DND-41 (cell line): ENCODE results near the gene TMEM54.

ENCODE experiments used
- ATAC-seq: fragments of 200-7000 bp; cut with Tn5 transposase; 3 replicates; pipeline ENCODE4 v1.9.1; 2021; ENCODE audit warnings: low read depth; ENCODE audit not compliant: insufficient read depth
- DNase-seq: peaks from one replicate; pipeline ENCODE4 v3.0.0-alpha.2; 2020
- H2AFZ ChIP-seq: 2 replicates; pipeline ENCODE4 v1.6.0; 2012; ENCODE audit warnings: low read depth, low read length
- H3K27ac ChIP-seq: 2 replicates; pipeline ENCODE4 v1.5.1; 2012; ENCODE audit warnings: low read length, inconsistent platforms
- H3K27me3 ChIP-seq: fragments of 200-600 bp; sonication (generic); 2 replicates; pipeline ENCODE4 v1.6.0; 2012; ENCODE audit warnings: low read length, mild to moderate bottlenecking, inconsistent platforms; ENCODE audit not compliant: insufficient read depth, poor library complexity
- H3K36me3 ChIP-seq: 2 replicates; pipeline ENCODE4 v1.5.1; 2012; ENCODE audit warnings: low read length, inconsistent platforms; ENCODE audit not compliant: insufficient read depth
- H3K4me1 ChIP-seq: 2 replicates; pipeline ENCODE4 v1.5.1; 2012; ENCODE audit warnings: mild to moderate bottlenecking, low read length; ENCODE audit not compliant: insufficient read depth
- H3K4me2 ChIP-seq: 2 replicates; pipeline ENCODE4 v1.6.0; 2012; ENCODE audit warnings: mild to moderate bottlenecking, moderate library complexity, low read length, inconsistent platforms; ENCODE audit not compliant: insufficient read depth
- H3K4me3 ChIP-seq, 2 experiments: fragments of 200-600 bp in 1 of 2; shearing (Covaris generic) in 1 of 2; 2 replicates each; pipeline ENCODE4 v1.5.1; 2012 to 2016; ENCODE audit warnings: inconsistent platforms in 2 of 2, low read length in 2 of 2, mild to moderate bottlenecking in 2 of 2, low read depth in 1 of 2, moderate library complexity in 1 of 2
- H3K79me2 ChIP-seq: 2 replicates; pipeline ENCODE4 v1.6.0; 2012; ENCODE audit warnings: low read length, inconsistent platforms; ENCODE audit not compliant: insufficient read depth
- H3K9ac ChIP-seq: 2 replicates; pipeline ENCODE4 v1.6.0; 2012; ENCODE audit warnings: low read depth, mild to moderate bottlenecking, inconsistent platforms, low read length, moderate library complexity
- H3K9me3 ChIP-seq: 2 replicates; pipeline ENCODE4 v1.5.1; 2012; ENCODE audit warnings: low read length, moderate library complexity, mild to moderate bottlenecking, inconsistent platforms; ENCODE audit not compliant: insufficient read depth, severe bottlenecking
- H4K20me1 ChIP-seq: 2 replicates; pipeline ENCODE4 v1.6.0; 2012; ENCODE audit warnings: low read length; ENCODE audit not compliant: insufficient read depth
- CTCF ChIP-seq: IDR thresholded peaks from 2 replicates; pipeline ENCODE4 v1.5.1; 2012; ENCODE audit warnings: borderline replicate concordance, low read length, moderate library complexity, mild to moderate bottlenecking; ENCODE audit not compliant: poor library complexity, severe bottlenecking; ENCODE audit errors: extremely low read depth
- EZH2 ChIP-seq: IDR thresholded peaks from 3 replicates; pipeline ENCODE4 v1.6.1; 2012; ENCODE audit warnings: borderline replicate concordance, low read depth, mild to moderate bottlenecking, moderate library complexity, low read length, inconsistent platforms; ENCODE audit not compliant: severe bottlenecking

TMEM54 gene

GRCh38 chr1:32948390-32948722 is 47.2 kb upstream of the TMEM54 start:
- DNase-seq, result no peak
- H3K36me3 ChIP-seq, result peaks cover 39% of the 10 kb centered on the region
- no peak overlapping the region for H2AFZ ChIP-seq
- no peak overlapping the region for H3K9ac ChIP-seq
- peaks cover 8% of the 10 kb centered on the region; the same call in 1 of the 2 replicates for H3K79me2 ChIP-seq
- no peak overlapping the region for H3K4me2 ChIP-seq
- no peak overlapping the region for H3K4me3 ChIP-seq
- H3K27me3 ChIP-seq, result no peaks in the 10 kb centered on the region
- H3K27ac ChIP-seq, result no peak overlapping the region
- H3K9me3 ChIP-seq, result no peaks in the 10 kb centered on the region
- no peak for ATAC-seq
- no peak for TF ChIP-seq CTCF
- TF ChIP-seq EZH2, result no peak
- no peaks in the 10 kb centered on the region for H3K4me1 ChIP-seq
- 0 out of 2 replicates have a peak, but pooled peaks cover 3% of the 10 kb centered on the region for H4K20me1 ChIP-seq

GRCh38 chr1:32947669-32948389 is 46.6 kb upstream of the TMEM54 start:
- peaks cover 3% of the 10 kb centered on the region; the same call in 1 of the 2 replicates for H3K79me2 ChIP-seq
- no peak overlapping the region for H3K9ac ChIP-seq
- H2AFZ ChIP-seq, result no peak overlapping the region
- TF ChIP-seq EZH2, result no peak
- TF ChIP-seq CTCF, result no peak
- H3K9me3 ChIP-seq, result no peaks in the 10 kb centered on the region
- no peak for ATAC-seq
- no peak overlapping the region for H3K4me2 ChIP-seq
- no peaks in the 10 kb centered on the region for H3K4me1 ChIP-seq
- H4K20me1 ChIP-seq, result 0 out of 2 replicates have a peak, but pooled peaks cover 3% of the 10 kb centered on the region
- DNase-seq, result no peak
- no peaks in the 10 kb centered on the region for H3K27me3 ChIP-seq
- H3K4me3 ChIP-seq, result no peak overlapping the region
- H3K27ac ChIP-seq, result no peak overlapping the region
- H3K36me3 ChIP-seq, result peaks cover 43% of the 10 kb centered on the region

GRCh38 chr1:32946413-32946812 is 45.2 kb upstream of the TMEM54 start:
- H3K36me3 ChIP-seq, result peaks cover 55% of the 10 kb centered on the region

More at GRCh38 chr1:32946413-32946812, 45.2 kb upstream of the TMEM54 start:
- Histone ChIP-seq H3K27me3 (no peaks in the 10 kb centered on the region), H4K20me1 (0 out of 2 replicates have a peak, but pooled peaks cover 3% of the 10 kb centered on the region), H3K4me3 (no peak overlapping the region), H3K9ac (no peak overlapping the region), H3K4me1 (no peaks in the 10 kb centered on the region), H3K9me3 (no peaks in the 10 kb centered on the region), H3K4me2 (no peak overlapping the region), H3K79me2 (no peaks in the 10 kb centered on the region), H3K27ac (no peak overlapping the region), H2AFZ (no peak overlapping the region)
- DNase-seq (no peak), ATAC-seq (no peak)
- TF ChIP-seq CTCF (no peak), EZH2 (no peak)
